Activated CD4-positive, alpha-beta T cell treated with anti-CD3 and anti-CD28 coated beads, Interleukin-2, amount 50 U/mL, for 4 hours (primary cell): Measurements from ENCODE around the gene TGFB2.
"Not testable (repeated sequence)": the region's sequence is repeated elsewhere in the genome, so short reads cannot be mapped to it uniquely, and the experiment has no call there.

Source experiments
- DNase-seq, 2 experiments: peaks; one replicate each; pipeline ENCODE4 v3.0.0-alpha.2; 2020

Gene TGFB2

GRCh38 chr1:218344814-218345672 is at the start of gene TGFB2:
TSS of gene TGFB2 (plus strand) at chr1:218345336. CDS start at chr1:218346702, 1,366 bp downstream.
- no peak for DNase-seq

DNA sequence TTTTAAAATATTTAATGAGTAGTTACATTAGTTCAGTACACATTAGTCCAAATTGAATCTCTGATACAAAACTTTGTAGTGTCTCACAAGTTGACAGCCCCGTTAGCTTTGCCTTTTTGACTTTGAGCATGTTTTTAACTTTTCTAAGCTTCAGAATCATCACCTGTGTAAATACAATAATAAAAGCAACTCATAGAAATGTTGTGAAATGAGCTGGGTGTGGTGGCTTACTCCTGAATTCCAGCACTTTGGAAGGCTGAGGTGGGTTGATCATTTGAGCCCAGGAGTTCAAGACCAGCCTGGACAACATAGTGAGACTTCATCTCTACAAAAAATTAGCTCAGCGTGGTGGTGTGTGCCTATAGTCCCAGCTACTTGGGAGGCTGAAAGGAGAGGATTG is 49.0 kb upstream of the TGFB2 start:
- DNase-seq = no peak

GRCh38 chr1:218297461-218297860 is 47.7 kb upstream of the TGFB2 start:
- DNase-seq = no peak

DNA sequence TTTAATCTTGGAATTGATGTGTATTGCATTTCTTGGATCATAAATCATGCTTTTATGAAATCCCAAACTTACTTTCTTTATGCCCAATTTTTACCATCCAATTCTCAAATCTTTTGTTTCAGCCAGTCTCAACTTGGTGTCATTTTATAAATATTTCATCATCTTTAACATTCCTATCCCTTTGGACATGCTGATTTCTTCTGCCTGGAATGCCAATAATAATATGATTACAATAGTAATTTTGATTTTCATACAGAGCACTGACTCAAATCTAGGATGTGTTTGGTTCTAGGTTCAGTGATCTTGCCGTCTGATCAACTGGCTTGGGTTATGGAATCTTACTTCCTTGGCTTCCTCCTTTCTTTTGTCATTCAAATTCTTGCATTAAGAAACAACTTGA is 47.3 kb upstream of the TGFB2 start:
- no peak for DNase-seq

- no peak for DNase-seq
These were observed 46.7 kb upstream of the TGFB2 start for GRCh38 chr1:218298398-218298797.

GRCh38 chr1:218299416-218299815 is 45.7 kb upstream of the TGFB2 start:
- no peak for DNase-seq

DNA sequence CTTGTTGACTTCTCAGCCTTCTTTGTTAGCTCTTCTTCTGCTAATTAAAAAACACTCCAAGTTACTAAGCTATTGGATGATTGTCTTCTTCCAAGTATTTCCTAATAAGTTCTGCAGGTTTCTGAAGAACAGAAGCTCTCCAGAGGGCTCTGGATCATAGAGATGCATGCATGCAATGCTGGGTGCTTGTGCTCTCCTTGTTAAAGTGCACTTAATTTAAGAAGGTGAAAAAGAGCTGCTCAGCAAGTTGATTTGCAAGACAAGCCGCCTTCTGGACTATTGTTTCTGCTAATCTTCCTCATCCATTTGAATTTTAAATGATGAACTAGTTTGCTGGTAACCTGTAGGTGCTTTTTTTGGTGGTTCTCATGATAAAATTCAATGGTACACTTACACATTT is 43.9 kb upstream of the TGFB2 start:
- no peak for DNase-seq

DNA sequence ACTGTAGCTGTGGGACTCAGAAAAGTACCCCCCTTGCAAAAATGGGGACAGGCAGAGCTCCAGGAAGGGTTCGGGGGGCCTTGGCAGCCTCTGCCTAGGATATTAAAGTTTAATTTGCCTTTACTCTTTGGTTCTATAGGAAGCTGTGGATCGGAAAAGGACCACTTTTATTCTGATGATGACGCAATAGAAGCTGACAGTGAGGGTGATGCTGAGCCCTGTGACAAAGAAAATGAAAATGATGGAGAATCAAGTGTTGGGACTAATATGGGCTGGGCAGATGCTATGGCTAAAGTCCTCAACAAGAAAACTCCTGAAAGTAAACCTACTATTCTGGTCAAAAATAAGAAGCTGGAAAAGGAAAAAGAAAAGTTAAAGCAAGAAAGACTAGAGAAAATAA is 43.0 kb upstream of the TGFB2 start:
- DNase-seq = no peak

DNA sequence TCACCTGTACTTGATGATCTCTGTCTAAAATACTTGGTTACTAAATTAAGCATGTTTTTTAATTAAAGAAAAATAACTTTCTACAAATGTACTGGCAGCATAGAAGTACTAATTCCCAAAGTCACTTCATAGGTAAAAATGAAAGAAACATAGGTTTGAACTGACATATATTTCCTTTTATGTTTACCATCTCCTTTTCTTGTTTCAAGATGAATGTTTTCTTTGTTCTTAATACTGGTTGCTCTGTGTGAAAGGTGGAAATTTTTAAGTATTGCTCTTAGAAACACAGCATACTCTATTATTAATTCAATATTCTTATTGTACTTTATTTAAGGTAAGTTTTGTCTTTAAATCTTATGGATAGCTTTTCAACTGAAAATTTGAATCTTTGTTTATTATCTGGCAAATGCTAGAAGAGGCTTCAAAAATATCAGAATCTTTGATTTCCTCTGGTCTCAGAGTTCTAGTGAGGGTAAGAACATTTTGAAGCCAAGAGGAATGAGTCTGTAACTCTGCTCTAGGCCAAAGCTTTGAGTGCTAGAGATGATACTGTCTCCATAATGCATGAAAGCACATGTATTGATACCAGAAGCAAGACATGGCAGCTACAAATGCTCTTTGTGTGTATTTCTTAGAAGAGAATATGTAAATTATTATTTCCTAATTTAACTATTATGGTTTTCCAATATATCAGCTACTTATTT is 41.8 kb upstream of the TGFB2 start:
- no peak for DNase-seq

DNA sequence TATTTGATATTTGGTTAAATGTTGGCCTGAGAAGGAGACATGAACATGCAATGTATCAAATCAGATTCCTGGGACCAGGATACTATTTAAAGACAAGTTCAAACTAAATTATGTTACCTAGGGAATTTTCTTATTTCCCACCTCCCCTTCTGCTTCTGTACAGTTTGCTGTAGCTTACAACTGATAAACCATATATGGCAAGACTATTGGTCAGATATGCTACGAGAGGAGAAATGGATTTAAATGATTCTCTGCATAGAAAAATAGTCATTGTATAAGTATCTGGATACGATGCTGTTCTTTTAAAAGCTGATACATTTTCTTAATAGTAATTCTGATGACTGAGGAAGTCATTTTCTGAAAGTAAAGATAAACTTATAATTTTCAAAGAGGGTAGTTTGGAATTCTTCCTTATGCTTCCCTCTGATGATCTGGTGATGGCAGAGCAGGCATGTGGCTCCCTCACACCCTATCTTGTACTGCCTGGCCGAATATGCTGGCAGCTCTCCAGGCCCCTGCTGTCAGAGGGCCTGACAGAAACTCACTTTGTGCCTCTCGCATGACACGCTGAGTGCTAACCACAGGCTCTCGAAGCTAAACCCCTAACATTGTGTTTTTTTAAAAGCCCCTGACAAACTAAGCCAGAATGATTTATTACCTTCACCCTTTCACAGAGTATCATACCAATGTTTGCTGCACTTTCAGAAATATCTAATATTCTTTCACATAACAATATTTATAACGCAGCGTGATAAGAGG is 40.7 kb upstream of the TGFB2 start:
- no peak for DNase-seq

GRCh38 chr1:218305472-218306064 is 39.6 kb upstream of the TGFB2 start:
- DNase-seq = no peak

DNA sequence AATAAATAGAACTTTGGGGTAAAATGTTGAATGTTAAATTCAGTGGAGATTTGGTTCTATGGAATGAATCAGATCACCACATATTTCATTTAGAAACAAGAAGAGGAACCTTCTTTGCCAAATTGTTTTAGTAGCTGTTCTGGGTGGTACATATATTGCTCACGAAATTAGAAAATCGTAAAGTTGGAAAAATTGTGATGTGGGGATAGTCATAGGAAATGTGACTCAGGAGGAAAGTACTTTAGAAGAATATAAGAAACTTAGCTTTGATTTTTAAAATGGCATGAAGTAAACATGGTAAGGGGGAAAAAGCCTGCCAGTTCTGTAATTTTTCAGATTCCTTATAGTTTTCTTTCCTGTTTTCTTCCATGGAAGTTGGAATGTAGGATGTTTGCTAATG is 32.6 kb upstream of the TGFB2 start:
- no peak for DNase-seq

GRCh38 chr1:218314316-218314715 is 30.8 kb upstream of the TGFB2 start:
- no peak for DNase-seq

DNA sequence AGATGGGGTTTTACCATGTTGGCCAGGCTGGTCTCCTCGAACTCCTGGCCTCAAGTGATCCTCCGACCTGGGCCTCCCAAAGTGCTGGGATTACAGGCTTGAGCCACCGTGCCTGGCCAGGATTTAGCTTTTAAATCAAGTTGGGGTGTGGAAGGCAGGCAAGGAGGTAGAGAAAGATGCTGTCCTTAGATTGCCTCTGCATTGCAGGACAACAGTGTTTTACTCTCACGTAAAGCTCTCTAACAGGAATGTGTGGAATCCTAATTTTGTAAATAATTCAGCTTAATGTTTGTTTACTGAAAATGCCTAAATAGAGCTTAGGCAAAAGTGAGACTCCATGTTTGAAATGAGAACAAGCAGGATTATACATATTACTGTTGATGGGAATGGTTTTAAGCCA is 29.5 kb upstream of the TGFB2 start:
- DNase-seq = no peak

- DNase-seq = no peak
These were observed 28.1 kb upstream of the TGFB2 start for GRCh38 chr1:218317061-218317460.

- not testable (repeated sequence) for DNase-seq
These were observed 25.0 kb upstream of the TGFB2 start for GRCh38 chr1:218320182-218320581.

GRCh38 chr1:218322762-218323161 is 22.4 kb upstream of the TGFB2 start:
- no peak for DNase-seq

- no peak for DNase-seq
These were observed 21.4 kb upstream of the TGFB2 start for GRCh38 chr1:218323568-218324225.

GRCh38 chr1:218324226-218324580 is 20.9 kb upstream of the TGFB2 start:
- DNase-seq = no peak

GRCh38 chr1:218328769-218329168 is 16.4 kb upstream of the TGFB2 start:
- DNase-seq = no peak

GRCh38 chr1:218330043-218330623 is 15.0 kb upstream of the TGFB2 start:
- DNase-seq = no peak

DNA sequence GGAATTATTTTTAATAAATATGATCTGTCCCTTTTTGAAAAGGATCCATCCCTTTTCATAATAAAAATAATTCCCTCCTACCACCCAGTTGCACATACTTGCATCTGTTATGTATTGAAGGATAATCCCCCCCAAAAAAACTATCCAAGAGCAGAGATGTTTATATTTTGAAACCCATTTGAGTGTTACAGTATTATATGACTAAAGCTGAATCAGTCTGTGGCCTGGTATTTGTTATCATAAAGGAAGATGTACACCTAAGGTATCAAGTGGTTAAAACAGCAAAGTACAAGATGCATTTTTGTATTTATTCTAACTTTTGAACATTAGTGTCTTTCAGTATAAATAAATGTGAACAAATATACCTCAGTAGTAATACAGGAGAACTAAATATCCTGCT is 12.7 kb upstream of the TGFB2 start:
- DNase-seq = no peak
